ENCODE results near the gene TGFBI.

GRCh38 chr5:135979510-135979909 is 49.3 kb upstream of the TGFBI start:
- TF ChIP-seq CTCF (IDR thresholded peaks at IDR 0.05; ENCODE audit: low read depth, low read length): no peak
- TF ChIP-seq POLR2A (IDR thresholded peaks at IDR 0.05; ENCODE audit: extremely low read depth, insufficient read length): no peak

All from NB4 (cell line).